Brain microvascular endothelial cell (primary cell): ENCODE results near the gene AIPL1.

Experiments
- DNase-seq: peaks from one replicate; pipeline ENCODE4 v3.0.0-alpha.2; 2020
- H3K27ac ChIP-seq: fragments of 250-450 bp; sonication (Bioruptor Pico); 2 replicates; pipeline ENCODE4 v1.5.1; 2020; ENCODE audit warnings: mild to moderate bottlenecking, moderate library complexity
- H3K27me3 ChIP-seq: fragments of 250-450 bp; sonication (Bioruptor Pico); replicated peaks from 2 replicates; pipeline ENCODE4 v1.5.1; 2020; ENCODE audit warnings: mild to moderate bottlenecking
- H3K36me3 ChIP-seq: fragments of 250-450 bp; sonication (Bioruptor Pico); replicated peaks from 2 replicates; pipeline ENCODE4 v1.5.1; 2020; ENCODE audit warnings: mild to moderate bottlenecking
- H3K4me3 ChIP-seq: 2 replicates; pipeline ENCODE4 v1.5.1; 2011; ENCODE audit warnings: low read depth, mild to moderate bottlenecking, control low read depth, low read length, moderate library complexity
- in situ Hi-C: cut with HindIII; loops from 2 replicates; pipeline ENCODE4 v1.10.0; 2017; ENCODE audit warnings: low sequenced_read_pairs, low pct_ligation_motif_present
- TF ChIP-seq, protein P1 (sequence below): IDR thresholded peaks from 2 replicates; pipeline ENCODE4 v1.5.1; 2011; ENCODE audit warnings: low read depth, mild to moderate bottlenecking, moderate library complexity, low read length, control low read depth, inconsistent platforms; ENCODE audit errors: missing control alignments

Gene AIPL1

DNA sequence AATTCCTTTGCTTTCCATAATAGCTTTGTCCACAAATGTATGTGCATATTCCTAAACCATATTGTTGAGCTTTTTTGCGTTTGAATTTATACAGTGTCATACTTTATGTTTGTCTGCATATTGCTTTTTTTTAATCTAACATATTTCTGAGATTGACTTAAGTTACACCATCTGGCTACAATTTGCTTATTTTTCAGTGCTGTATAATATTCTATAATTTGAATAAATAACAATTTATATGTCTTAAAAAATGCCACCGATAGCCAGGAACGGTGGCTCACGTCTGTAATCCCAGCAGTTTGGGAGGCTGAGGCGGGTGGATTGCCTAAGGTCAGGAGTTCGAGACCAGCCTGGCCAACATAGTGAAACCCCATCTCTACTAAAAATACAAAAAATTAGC, 7.9 kb upstream of the AIPL1 start:
- no peak for DNase-seq
- no peak overlapping the region for H3K4me3 ChIP-seq
- no peaks in the 10 kb centered on the region for H3K36me3 ChIP-seq
- H3K27ac ChIP-seq: no peak overlapping the region
- no peaks in the 10 kb centered on the region for H3K27me3 ChIP-seq
- in situ Hi-C loops: no loop called here
- TF ChIP-seq, protein P1, sequence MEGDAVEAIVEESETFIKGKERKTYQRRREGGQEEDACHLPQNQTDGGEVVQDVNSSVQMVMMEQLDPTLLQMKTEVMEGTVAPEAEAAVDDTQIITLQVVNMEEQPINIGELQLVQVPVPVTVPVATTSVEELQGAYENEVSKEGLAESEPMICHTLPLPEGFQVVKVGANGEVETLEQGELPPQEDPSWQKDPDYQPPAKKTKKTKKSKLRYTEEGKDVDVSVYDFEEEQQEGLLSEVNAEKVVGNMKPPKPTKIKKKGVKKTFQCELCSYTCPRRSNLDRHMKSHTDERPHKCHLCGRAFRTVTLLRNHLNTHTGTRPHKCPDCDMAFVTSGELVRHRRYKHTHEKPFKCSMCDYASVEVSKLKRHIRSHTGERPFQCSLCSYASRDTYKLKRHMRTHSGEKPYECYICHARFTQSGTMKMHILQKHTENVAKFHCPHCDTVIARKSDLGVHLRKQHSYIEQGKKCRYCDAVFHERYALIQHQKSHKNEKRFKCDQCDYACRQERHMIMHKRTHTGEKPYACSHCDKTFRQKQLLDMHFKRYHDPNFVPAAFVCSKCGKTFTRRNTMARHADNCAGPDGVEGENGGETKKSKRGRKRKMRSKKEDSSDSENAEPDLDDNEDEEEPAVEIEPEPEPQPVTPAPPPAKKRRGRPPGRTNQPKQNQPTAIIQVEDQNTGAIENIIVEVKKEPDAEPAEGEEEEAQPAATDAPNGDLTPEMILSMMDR: no peak

DNA sequence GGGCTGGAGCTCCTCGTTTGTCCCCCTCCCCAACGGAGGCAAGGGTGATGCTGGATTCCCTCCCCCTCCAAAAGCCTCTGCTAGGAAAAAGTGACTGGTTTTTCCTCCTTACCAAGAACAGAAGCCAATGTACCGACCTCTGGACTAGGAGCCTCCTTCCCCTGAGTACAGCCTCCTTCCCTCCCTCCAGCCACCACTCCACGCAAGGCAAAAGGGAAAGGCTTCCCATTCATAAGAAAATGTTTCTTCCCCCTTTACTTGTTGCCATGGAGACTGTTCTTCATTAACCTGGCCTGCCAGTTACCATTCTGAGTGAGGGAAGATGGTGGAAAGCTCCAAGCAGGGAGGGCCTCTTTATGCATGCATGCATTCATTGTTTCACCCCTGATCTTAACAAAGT, 5.0 kb upstream of the AIPL1 start:
- in situ Hi-C loops: no loop called here
- H3K27me3 ChIP-seq: peaks cover 3% of the 10 kb centered on the region
- H3K27ac ChIP-seq: no peak overlapping the region
- H3K4me3 ChIP-seq: no peak overlapping the region
- TF ChIP-seq, protein P1: no peak
- no peak for DNase-seq
- H3K36me3 ChIP-seq: no peaks in the 10 kb centered on the region

DNA sequence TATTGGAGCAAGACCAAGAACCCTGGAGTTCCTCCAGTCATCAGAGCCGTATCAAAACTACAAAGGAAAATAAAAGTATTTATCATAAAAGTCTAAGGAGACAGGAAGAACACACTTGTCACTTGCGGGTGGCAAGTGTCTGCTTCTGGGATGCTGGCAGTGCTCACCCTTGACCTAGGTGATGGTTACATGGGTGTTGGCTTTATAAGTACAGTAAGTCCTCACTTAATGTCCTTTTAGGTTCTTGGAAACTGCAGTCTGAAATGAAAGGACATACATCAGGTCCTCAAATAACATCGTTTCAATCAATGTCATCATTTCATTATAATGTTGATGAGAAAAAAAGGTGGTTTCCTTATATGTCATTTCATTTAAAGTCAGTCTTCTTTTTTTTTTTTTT, 3.0 kb upstream of the AIPL1 start:
- TF ChIP-seq, protein P1: no peak
- H3K4me3 ChIP-seq: no peak overlapping the region
- peaks cover 3% of the 10 kb centered on the region for H3K27me3 ChIP-seq
- no peak overlapping the region for H3K27ac ChIP-seq
- H3K36me3 ChIP-seq: no peaks in the 10 kb centered on the region
- no peak for DNase-seq
- in situ Hi-C loops: no loop called here

DNA sequence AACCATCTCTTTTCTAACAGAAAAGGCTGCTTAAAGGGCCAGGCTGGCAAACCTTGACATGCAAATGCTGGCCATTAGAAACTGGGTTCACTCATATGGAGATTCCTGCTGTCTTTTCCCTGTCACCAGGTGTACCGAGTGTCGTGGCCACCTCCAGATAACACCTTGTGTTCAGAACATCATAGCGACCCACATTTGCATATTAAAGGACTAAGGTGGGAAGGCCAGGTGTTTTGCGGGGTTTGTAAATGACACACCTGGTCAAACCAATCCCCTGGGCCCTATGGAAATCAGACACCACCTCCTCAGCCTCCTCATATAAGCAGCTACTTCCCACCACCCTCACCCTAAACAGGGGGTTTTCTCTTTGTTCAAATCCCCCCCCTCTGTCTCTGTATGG, 2.5 kb upstream of the AIPL1 start:
- Histone ChIP-seq H3K36me3 (no peaks in the 10 kb centered on the region), H3K4me3 (no peak overlapping the region), H3K27me3 (peaks cover 3% of the 10 kb centered on the region), H3K27ac (no peak overlapping the region)
- no peak for DNase-seq
- in situ Hi-C loops: no loop called here
- TF ChIP-seq, protein P1: no peak

DNA sequence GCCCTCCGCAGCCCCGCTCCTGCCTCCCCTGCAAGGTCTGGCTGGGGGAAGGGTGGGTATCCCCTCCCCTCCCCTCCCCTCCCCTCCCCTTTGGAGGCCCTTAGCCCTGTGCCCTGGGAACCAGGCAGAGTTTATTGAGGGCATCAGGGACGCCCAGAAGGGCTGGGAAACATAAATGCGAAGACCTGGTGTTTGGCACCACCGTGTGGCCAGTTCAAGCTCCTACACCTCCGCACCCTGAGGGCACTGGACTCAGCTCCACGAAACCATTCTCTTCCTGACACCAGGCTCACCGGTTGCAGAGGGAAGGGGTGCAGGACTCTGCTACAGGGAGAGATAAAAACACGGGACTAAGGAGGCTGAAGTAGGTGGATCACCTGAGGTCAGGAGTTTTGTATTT, 1.0 kb upstream of the AIPL1 start:
- Histone ChIP-seq H3K36me3 (no peaks in the 10 kb centered on the region), H3K27me3 (peaks cover 3% of the 10 kb centered on the region), H3K27ac (no peak overlapping the region), H3K4me3 (no peak overlapping the region)
- peak; percentile 48 for DNase-seq
- in situ Hi-C loops: no loop called here
- TF ChIP-seq, protein P1: peak; percentile 91

DNA sequence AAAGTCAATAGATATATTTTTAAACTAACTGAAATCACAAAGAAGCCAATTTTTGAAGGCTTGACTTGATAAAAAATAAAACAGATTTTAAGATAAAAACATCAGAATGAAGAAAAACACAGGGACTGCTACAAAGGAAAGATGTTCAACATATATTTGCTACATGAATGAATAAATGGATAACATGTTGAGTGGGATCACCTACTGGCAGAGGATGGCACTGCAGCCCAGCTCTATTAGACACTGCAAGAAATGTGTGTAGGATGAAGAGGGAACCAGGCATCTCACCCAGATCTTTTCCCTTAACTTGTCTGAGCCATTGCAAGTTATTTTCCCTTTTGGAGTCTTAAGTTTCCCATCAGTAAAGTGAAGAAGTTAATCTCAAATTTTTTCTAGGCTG, 4.2 kb downstream of the AIPL1 start:
- TF ChIP-seq, protein P1: peak; percentile 53
- no peak overlapping the region for H3K4me3 ChIP-seq
- in situ Hi-C loops: no loop called here

More for the DNA sequence above, 4.2 kb downstream of the AIPL1 start:
- DNase-seq: no peak
- H3K27me3 ChIP-seq: no peaks in the 10 kb centered on the region
- no peak overlapping the region for H3K27ac ChIP-seq
- H3K36me3 ChIP-seq: no peaks in the 10 kb centered on the region
